IPS-15b (cell line): ENCODE data around the gene RGS18.
"Not testable (repeated sequence)": the region's sequence is repeated elsewhere in the genome, so short reads cannot be mapped to it uniquely, and the experiment has no call there.

Experiments
- H3K27me3 ChIP-seq: one replicate; pipeline ENCODE4 v1.6.1; 2013; ENCODE audit warnings: low read length; ENCODE audit not compliant: control insufficient read depth, insufficient read depth
- H3K36me3 ChIP-seq: one replicate; pipeline ENCODE4 v1.6.1; 2013; ENCODE audit warnings: low read length; ENCODE audit not compliant: control insufficient read depth, insufficient read depth
- H3K4me1 ChIP-seq: one replicate; pipeline ENCODE4 v1.6.1; 2013; ENCODE audit warnings: mild to moderate bottlenecking, low read length; ENCODE audit not compliant: control insufficient read depth, insufficient read depth
- H3K4me3 ChIP-seq: one replicate; pipeline ENCODE4 v1.5.1; 2013; ENCODE audit warnings: low read depth, low read length
- H3K9ac ChIP-seq: one replicate; pipeline ENCODE4 v1.6.1; 2013; ENCODE audit warnings: low read depth, mild to moderate bottlenecking, low read length
- H3K9me3 ChIP-seq: one replicate; pipeline ENCODE4 v1.6.1; 2013; ENCODE audit warnings: mild to moderate bottlenecking, low read length; ENCODE audit not compliant: control insufficient read depth, insufficient read depth

The RGS18 gene

GRCh38 chr1:192158181-192158580, at the start of gene RGS18:
Gene RGS18, plus strand, starts transcription at chr1:192158462. Its CDS starts 176 bp downstream, at chr1:192158638.
- Histone ChIP-seq H3K4me1 (no peaks in the 10 kb centered on the region), H3K27me3 (no peaks in the 10 kb centered on the region), H3K9me3 (no peaks in the 10 kb centered on the region), H3K36me3 (no peaks in the 10 kb centered on the region), H3K4me3 (no peak within 1 kb of the TSS), H3K9ac (no peak within 1 kb of the TSS)

GRCh38 chr1:192109576-192109975, 48.7 kb upstream of the RGS18 start:
- no peaks in the 10 kb centered on the region for H3K27me3 ChIP-seq
- no peaks in the 10 kb centered on the region for H3K4me1 ChIP-seq
- H3K4me3 ChIP-seq: no peak overlapping the region
- no peak overlapping the region for H3K9ac ChIP-seq
- no peaks in the 10 kb centered on the region for H3K36me3 ChIP-seq
- no peaks in the 10 kb centered on the region for H3K9me3 ChIP-seq

- no peaks in the 10 kb centered on the region for H3K9me3 ChIP-seq
- H3K9ac ChIP-seq: no peak overlapping the region
- no peaks in the 10 kb centered on the region for H3K27me3 ChIP-seq
- no peak overlapping the region for H3K4me3 ChIP-seq
- H3K36me3 ChIP-seq: no peaks in the 10 kb centered on the region
- no peaks in the 10 kb centered on the region for H3K4me1 ChIP-seq
Observed at GRCh38 chr1:192115000-192115399, 43.3 kb upstream of the RGS18 start.

GRCh38 chr1:192118881-192119405, 39.3 kb upstream of the RGS18 start:
- no peaks in the 10 kb centered on the region for H3K4me1 ChIP-seq
- H3K4me3 ChIP-seq: no peak overlapping the region
- no peak overlapping the region for H3K9ac ChIP-seq
- no peaks in the 10 kb centered on the region for H3K36me3 ChIP-seq
- H3K27me3 ChIP-seq: no peaks in the 10 kb centered on the region
- H3K9me3 ChIP-seq: no peaks in the 10 kb centered on the region

GRCh38 chr1:192119701-192120100, 38.6 kb upstream of the RGS18 start:
- H3K4me1 ChIP-seq: no peaks in the 10 kb centered on the region
- H3K27me3 ChIP-seq: no peaks in the 10 kb centered on the region
- H3K4me3 ChIP-seq: no peak overlapping the region
- no peaks in the 10 kb centered on the region for H3K9me3 ChIP-seq
- H3K9ac ChIP-seq: no peak overlapping the region
- no peaks in the 10 kb centered on the region for H3K36me3 ChIP-seq

GRCh38 chr1:192122668-192123067, 35.6 kb upstream of the RGS18 start:
- Histone ChIP-seq H3K4me3 (no peak overlapping the region), H3K27me3 (no peaks in the 10 kb centered on the region), H3K4me1 (peaks cover 7% of the 10 kb centered on the region), H3K9me3 (no peaks in the 10 kb centered on the region), H3K36me3 (no peaks in the 10 kb centered on the region), H3K9ac (no peak overlapping the region)

- H3K36me3 ChIP-seq: no peaks in the 10 kb centered on the region
- no peaks in the 10 kb centered on the region for H3K27me3 ChIP-seq
- peaks cover 7% of the 10 kb centered on the region for H3K4me1 ChIP-seq
- H3K4me3 ChIP-seq: no peak overlapping the region
- H3K9ac ChIP-seq: no peak overlapping the region
- no peaks in the 10 kb centered on the region for H3K9me3 ChIP-seq
Observed at GRCh38 chr1:192123212-192123611, 35.0 kb upstream of the RGS18 start.

- H3K36me3 ChIP-seq: no peaks in the 10 kb centered on the region
- H3K4me1 ChIP-seq: peaks cover 7% of the 10 kb centered on the region
- no peak overlapping the region for H3K4me3 ChIP-seq
- H3K27me3 ChIP-seq: no peaks in the 10 kb centered on the region
- H3K9me3 ChIP-seq: no peaks in the 10 kb centered on the region
- H3K9ac ChIP-seq: no peak overlapping the region
Observed at GRCh38 chr1:192126030-192126619, 32.1 kb upstream of the RGS18 start.

- Histone ChIP-seq H3K9me3 (no peaks in the 10 kb centered on the region), H3K4me1 (peaks cover 7% of the 10 kb centered on the region), H3K36me3 (no peaks in the 10 kb centered on the region), H3K9ac (no peak overlapping the region), H3K4me3 (no peak overlapping the region), H3K27me3 (no peaks in the 10 kb centered on the region)
Observed at GRCh38 chr1:192130175-192130574, 28.1 kb upstream of the RGS18 start.

- not testable (repeated sequence) for H3K9me3 ChIP-seq, H3K27me3 ChIP-seq, H3K4me3 ChIP-seq, H3K36me3 ChIP-seq, H3K9ac ChIP-seq, H3K4me1 ChIP-seq
Observed at GRCh38 chr1:192130865-192131264, 27.4 kb upstream of the RGS18 start.

- H3K4me1 ChIP-seq: no peaks in the 10 kb centered on the region
- no peak overlapping the region for H3K4me3 ChIP-seq
- no peaks in the 10 kb centered on the region for H3K9me3 ChIP-seq
- no peaks in the 10 kb centered on the region for H3K27me3 ChIP-seq
- no peak overlapping the region for H3K9ac ChIP-seq
- H3K36me3 ChIP-seq: no peaks in the 10 kb centered on the region
Observed at GRCh38 chr1:192131914-192132313, 26.3 kb upstream of the RGS18 start.

GRCh38 chr1:192133350-192133926, 24.8 kb upstream of the RGS18 start:
- no peaks in the 10 kb centered on the region for H3K9me3 ChIP-seq
- H3K9ac ChIP-seq: no peak overlapping the region
- no peaks in the 10 kb centered on the region for H3K4me1 ChIP-seq
- no peaks in the 10 kb centered on the region for H3K36me3 ChIP-seq
- H3K27me3 ChIP-seq: no peaks in the 10 kb centered on the region
- no peak overlapping the region for H3K4me3 ChIP-seq
